Activated T-helper 1 cell treated with anti-CD3 and anti-CD28 coated beads, Interleukin-2, amount 50 U/mL, for 16 hours (primary cell): Measurements from ENCODE around the gene PPIP5K1.
A peak's percentile ranks its signal among the peaks of the same experiment; 100 is the strongest.

Source experiments
- DNase-seq, 2 donors: peaks; one replicate each; pipeline ENCODE4 v3.0.0-alpha.2; 2020; ENCODE audit warnings: low read depth in 1 of 2, low spot score in 1 of 2

The PPIP5K1 gene

DNA sequence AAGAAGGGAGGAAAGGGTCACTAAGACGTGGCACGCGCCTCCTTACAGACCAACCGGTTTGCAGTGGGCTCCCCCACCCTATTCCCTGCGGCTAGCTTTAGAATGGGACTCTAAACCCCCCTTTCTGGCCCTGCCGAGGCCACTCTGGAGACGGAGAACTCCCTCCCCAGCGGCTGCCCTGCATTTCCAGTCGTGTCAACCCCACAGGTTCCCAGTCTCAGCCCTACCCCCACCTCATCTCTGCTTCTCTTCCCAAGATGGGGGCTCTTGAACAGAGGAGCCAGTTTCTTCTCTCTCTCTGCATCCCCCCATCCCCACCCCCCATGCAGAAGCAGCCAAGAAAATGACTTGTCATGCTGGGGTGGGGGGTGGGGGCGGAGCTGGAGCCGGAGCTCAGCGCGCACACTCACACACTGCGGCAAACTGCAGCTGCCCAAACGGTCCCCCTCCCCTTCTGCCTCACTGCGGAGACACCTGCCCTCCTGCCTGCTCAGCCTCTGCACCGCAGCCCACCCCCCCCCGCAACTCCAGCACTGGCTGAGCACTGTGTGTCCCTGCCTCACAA is 71.7 kb downstream of the PPIP5K1 start:
- no peak for DNase-seq

GRCh38 chr15:43517354-43518196 is 72.4 kb downstream of the PPIP5K1 start, which contains the start of gene MAP1A:
TSS of gene MAP1A (plus strand) at chr15:43517608. CDS start at chr15:43521474, 3,866 bp downstream.
- no peak for DNase-seq

GRCh38 chr15:43516801-43517353 is 73.1 kb downstream of the PPIP5K1 start:
- DNase-seq = no peak

DNA sequence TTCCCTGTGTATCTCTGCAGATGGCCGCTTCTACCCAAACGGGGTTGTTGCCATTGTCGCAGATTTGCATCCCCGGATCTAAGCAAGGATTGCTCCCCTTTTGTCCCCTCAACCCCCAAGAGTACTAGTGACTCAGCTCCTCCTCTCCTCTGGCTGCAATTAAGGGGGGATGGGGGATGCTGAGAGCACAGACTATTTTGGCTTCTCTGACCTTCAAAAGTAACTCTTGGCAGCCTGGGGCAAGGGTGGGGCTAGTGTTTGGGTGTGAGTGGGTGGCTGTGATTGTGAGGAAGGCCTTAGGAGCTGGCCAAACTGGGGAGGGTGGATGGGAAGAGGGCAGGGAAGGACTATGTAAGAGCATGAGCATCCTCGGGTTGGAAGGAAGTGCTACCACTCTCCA is 73.8 kb downstream of the PPIP5K1 start:
- DNase-seq = no peak

DNA sequence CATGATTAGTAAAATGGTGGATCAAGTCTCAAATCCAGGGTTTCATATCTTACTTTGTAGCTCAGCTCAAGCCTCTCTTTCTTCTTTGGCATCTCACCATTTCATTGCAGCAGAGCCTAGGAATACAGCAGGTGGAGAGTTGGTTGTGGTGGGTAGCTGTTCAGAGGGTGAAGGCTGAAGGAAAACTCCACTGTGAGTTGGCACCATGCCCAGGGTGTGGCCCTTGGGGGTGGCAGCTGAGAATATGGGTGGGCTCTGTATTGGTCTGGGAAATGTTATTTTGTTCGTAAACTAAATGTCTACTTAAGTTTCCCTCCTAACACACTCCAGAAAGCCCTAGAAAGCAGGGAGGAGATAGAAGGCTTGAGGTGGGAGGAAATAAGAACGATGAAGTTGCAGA is 74.3 kb downstream of the PPIP5K1 start:
- DNase-seq = no peak

GRCh38 chr15:43514241-43515057 is 75.6 kb downstream of the PPIP5K1 start:
- DNase-seq = no peak

DNA sequence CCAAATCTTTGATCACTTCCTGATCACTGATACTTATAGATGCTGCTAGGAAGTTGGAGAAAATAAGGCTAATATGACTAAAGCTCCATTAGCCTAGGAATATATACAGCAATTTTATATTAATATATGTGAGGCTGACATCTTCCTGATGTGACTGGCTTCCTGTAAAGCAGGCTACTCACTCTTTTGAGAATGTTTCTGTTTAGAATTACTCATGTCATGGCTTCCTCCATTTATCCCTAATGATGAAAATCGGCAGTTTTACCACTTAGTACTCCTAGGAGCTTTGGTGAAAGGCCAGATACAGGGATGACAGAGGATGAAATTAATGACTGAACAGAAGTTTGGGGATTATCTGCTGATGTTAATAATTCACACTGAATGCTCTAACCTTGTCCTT is 76.5 kb downstream of the PPIP5K1 start:
- no peak for DNase-seq

- DNase-seq = no peak
Observed at GRCh38 chr15:43511012-43511885, 78.8 kb downstream of the PPIP5K1 start.

- DNase-seq = peak; percentile 90 to 93
Observed at GRCh38 chr15:43510200-43511011, 79.6 kb downstream of the PPIP5K1 start.

GRCh38 chr15:43509660-43510199 is 80.3 kb downstream of the PPIP5K1 start:
- DNase-seq = no peak

GRCh38 chr15:43508991-43509659 is 80.9 kb downstream of the PPIP5K1 start:
- DNase-seq = no peak

DNA sequence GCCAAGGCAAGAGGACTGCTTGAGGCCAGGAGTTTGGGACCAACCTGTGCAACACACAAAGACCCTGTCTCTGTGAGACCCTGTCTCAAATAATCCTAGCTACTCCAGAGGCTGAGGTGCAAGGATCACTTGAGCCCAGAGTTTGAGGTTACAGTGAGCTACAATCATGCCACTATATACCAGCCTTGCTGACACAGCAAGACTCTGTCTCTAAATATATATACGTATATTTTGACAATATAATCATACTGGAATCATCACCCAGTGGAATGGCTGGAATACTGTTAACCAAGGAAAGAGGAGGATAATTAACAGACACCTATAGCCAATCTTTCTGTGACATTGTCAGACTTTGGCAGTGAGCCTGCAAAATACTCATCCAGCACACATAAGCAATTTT is 81.6 kb downstream of the PPIP5K1 start:
- no peak for DNase-seq

DNA sequence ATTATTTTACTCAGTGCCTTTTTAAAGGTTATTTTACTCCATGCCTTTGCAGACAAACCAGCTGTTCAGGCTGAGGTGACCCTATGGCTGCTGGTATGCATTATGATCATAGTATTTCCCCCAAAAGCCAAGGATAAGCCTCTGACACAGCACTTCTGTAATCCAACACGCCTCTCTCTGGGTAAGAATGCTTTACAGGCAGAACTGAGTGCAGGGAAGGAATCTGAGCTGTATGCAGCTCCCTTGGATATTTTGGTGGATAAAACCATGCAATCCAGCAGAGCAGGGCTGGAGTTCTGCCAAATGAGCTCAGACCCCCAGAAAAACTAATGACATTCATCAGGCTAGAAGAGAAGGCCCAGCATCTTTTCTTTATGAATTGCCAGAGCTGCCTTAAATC is 84.3 kb downstream of the PPIP5K1 start:
- DNase-seq = no peak

DNA sequence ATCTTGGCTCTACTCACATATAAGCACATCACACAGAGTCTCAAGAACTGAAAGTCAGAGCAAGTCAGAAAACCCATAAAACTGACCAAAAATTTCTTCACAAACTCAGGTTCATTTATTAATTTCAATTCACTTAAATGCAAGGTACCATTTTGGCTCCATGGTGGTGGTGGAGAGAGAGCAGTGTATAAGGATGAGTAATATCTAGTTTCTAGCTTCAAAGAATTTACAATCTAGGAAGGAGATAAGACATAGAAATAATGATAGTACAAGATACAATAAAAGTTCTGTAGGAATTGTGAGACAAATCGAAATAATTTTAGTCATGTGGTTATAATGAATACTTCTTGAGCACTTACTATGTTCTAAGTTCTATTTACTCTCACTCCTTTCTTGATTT is 90.4 kb downstream of the PPIP5K1 start:
- DNase-seq = no peak

DNA sequence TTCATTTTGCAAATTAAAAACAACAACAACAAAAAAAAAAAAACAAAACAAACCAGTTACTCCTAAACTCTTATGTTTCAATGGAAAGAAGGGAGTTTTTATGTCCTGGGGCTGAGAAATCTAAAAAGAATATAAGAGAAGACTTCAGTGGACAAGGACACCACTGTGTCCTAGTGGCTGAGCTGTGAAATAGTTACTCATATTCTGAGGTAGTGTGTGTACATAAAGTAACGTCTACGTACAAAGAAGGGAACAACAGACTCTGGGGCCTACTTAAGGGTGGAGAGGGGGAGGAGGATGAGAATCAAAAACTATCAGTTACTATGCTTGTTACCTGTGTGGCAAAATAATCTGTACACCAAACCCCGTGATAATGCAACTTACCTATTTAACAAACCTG is 91.0 kb downstream of the PPIP5K1 start:
- DNase-seq = no peak

GRCh38 chr15:43493703-43494472 is 96.1 kb downstream of the PPIP5K1 start:
- DNase-seq = no peak

- DNase-seq = peak; percentile 88
Observed at GRCh38 chr15:43492673-43493601, 97.1 kb downstream of the PPIP5K1 start, which contains the start of gene TP53BP1. TSS of gene TP53BP1 (minus strand) at chr15:43493156. CDS start at chr15:43493043, 113 bp downstream.
